HEK293T (cell line): ENCODE results near the gene CREB5.

Experiments
- CTCF ChIA-PET: fragments of 350-600 bp; formaldehyde crosslinking; extraction: SDS; loops from one replicate; lab custom pipeline; 2021; ENCODE audit warnings: antibody characterized with exemption, inconsistent platforms; lab: Yijun Ruan, JAX
- POLR2A ChIA-PET: fragments of 350-600 bp; formaldehyde crosslinking; extraction: SDS; loops from one replicate; lab custom pipeline; 2020; ENCODE audit warnings: antibody characterized with exemption, inconsistent platforms; lab: Yijun Ruan, JAX
- DNase-seq: peaks from one replicate; pipeline ENCODE4 v3.0.0; 2012; ENCODE audit warnings: mixed read lengths; ENCODE audit errors: extremely low spot score
- ARNT ChIP-seq: fragments of 450-650 bp; IDR thresholded peaks from 2 replicates; pipeline ENCODE4 v1.6.1; 2017; ENCODE audit warnings: mild to moderate bottlenecking
- BHLHE40 ChIP-seq: fragments of 450-650 bp; IDR thresholded peaks from 2 replicates; pipeline ENCODE4 v1.6.1; 2016; ENCODE audit warnings: mild to moderate bottlenecking, moderate library complexity, borderline replicate concordance
- CTBP1 ChIP-seq: fragments of 450-650 bp; IDR thresholded peaks from 2 replicates; pipeline ENCODE4 v1.6.1; 2016; ENCODE audit warnings: borderline replicate concordance
- ELF4 ChIP-seq: fragments of 450-650 bp; IDR thresholded peaks from 2 replicates; pipeline ENCODE4 v1.6.1; 2017; ENCODE audit warnings: antibody characterized with exemption
- FOXA1 ChIP-seq: fragments of 450-650 bp; IDR thresholded peaks from 2 replicates; pipeline ENCODE4 v1.6.1; 2016; ENCODE audit warnings: mild to moderate bottlenecking
- FOXK2 ChIP-seq: fragments of 450-650 bp; IDR thresholded peaks from 2 replicates; pipeline ENCODE4 v1.6.1; 2016; ENCODE audit warnings: mild to moderate bottlenecking
- FOXM1 ChIP-seq: fragments of 450-650 bp; IDR thresholded peaks from 2 replicates; pipeline ENCODE4 v1.6.1; 2017; ENCODE audit warnings: mild to moderate bottlenecking, borderline replicate concordance
- HDGF ChIP-seq: fragments of 450-650 bp; IDR thresholded peaks from 2 replicates; pipeline ENCODE4 v1.6.1; 2017; ENCODE audit warnings: antibody characterized with exemption, borderline replicate concordance
- L3MBTL2 ChIP-seq: fragments of 450-650 bp; conservative IDR thresholded peaks from 2 replicates; pipeline ENCODE4 v1.6.1; 2016; ENCODE audit warnings: mild to moderate bottlenecking
- LEF1 ChIP-seq: fragments of 450-650 bp; IDR thresholded peaks from 2 replicates; pipeline ENCODE4 v1.6.1; 2017; ENCODE audit warnings: mild to moderate bottlenecking, borderline replicate concordance
- NFRKB ChIP-seq: fragments of 450-650 bp; IDR thresholded peaks from 2 replicates; pipeline ENCODE4 v1.6.1; 2016; ENCODE audit warnings: mild to moderate bottlenecking, moderate library complexity
- PKNOX1 ChIP-seq: fragments of 450-650 bp; IDR thresholded peaks from 2 replicates; pipeline ENCODE4 v1.6.1; 2016
- SP1 ChIP-seq: fragments of 450-650 bp; IDR thresholded peaks from 2 replicates; pipeline ENCODE4 v1.6.1; 2017
- SUZ12 ChIP-seq: fragments of 450-650 bp; IDR thresholded peaks from 2 replicates; pipeline ENCODE4 v1.6.1; 2016; ENCODE audit warnings: mild to moderate bottlenecking
- TARDBP ChIP-seq: fragments of 450-650 bp; IDR thresholded peaks from 2 replicates; pipeline ENCODE4 v1.6.1; 2016
- ZNF384 ChIP-seq: fragments of 450-650 bp; IDR thresholded peaks from 2 replicates; pipeline ENCODE4 v1.6.1; 2016

The CREB5 gene

GRCh38 chr7:28776463-28777157 is 364.3 kb downstream of the CREB5 start:
- DNase-seq, result no peak
- ChIA-PET POLR2A (no interaction called here), CTCF (no interaction called here)
- TF ChIP-seq NFRKB (no peak), FOXM1 (no peak), HDGF (no peak), LEF1 (no peak), CTBP1 (no peak), SUZ12 (no peak), TARDBP (no peak), PKNOX1 (no peak), SP1 (no peak), ARNT (no peak), L3MBTL2 (no peak), FOXK2 (no peak), ZNF384 (no peak), ELF4 (no peak), FOXA1 (no peak), BHLHE40 (no peak)

GRCh38 chr7:28778786-28779185 is 366.5 kb downstream of the CREB5 start:
- ChIA-PET CTCF (no interaction called here), POLR2A (no interaction called here)
- no peak for DNase-seq
- TF ChIP-seq CTBP1, result no peak
- no peak for TF ChIP-seq FOXK2
- TF ChIP-seq ARNT, result no peak

- POLR2A ChIA-PET, result no interaction called here
- no peak for DNase-seq
- no peak for TF ChIP-seq ZNF384
- TF ChIP-seq FOXM1, result no peak
- no peak for TF ChIP-seq FOXA1
- no peak for TF ChIP-seq SUZ12
- no peak for TF ChIP-seq ELF4
- TF ChIP-seq CTBP1, result no peak
- TF ChIP-seq L3MBTL2, result no peak
- TF ChIP-seq HDGF, result no peak
- no peak for TF ChIP-seq ARNT
- no peak for TF ChIP-seq BHLHE40
- TF ChIP-seq NFRKB, result no peak
- TF ChIP-seq LEF1, result no peak
- TF ChIP-seq SP1, result no peak
- TF ChIP-seq TARDBP, result no peak
- TF ChIP-seq PKNOX1, result no peak
- TF ChIP-seq FOXK2, result no peak
- CTCF ChIA-PET, result interaction anchor here (0.7 kb wide), 1 partner anchor 16 kb away, joined by 3 read pairs; no protein-coding TSS in a partner anchor
These were observed 367.6 kb downstream of the CREB5 start for GRCh38 chr7:28779954-28780353.

- POLR2A ChIA-PET, result no interaction called here
- CTCF ChIA-PET, result no interaction called here
- no peak for TF ChIP-seq ZNF384
- TF ChIP-seq FOXM1, result no peak
- TF ChIP-seq FOXK2, result no peak
- TF ChIP-seq LEF1, result no peak
- no peak for TF ChIP-seq NFRKB
- no peak for TF ChIP-seq SUZ12
- no peak for TF ChIP-seq FOXA1
- no peak for TF ChIP-seq TARDBP
- no peak for TF ChIP-seq L3MBTL2
- TF ChIP-seq CTBP1, result no peak
- DNase-seq, result no peak
These were observed 370.0 kb downstream of the CREB5 start for GRCh38 chr7:28782362-28782761.

GRCh38 chr7:28784171-28784902 is 372.0 kb downstream of the CREB5 start:
- TF ChIP-seq ELF4, result no peak
- TF ChIP-seq ZNF384, result peak; percentile 34; the same call in 1 of the 2 replicates
- TF ChIP-seq PKNOX1, result peak; percentile 59
- no peak for TF ChIP-seq SP1
- POLR2A ChIA-PET, result no interaction called here
- DNase-seq, result peak; percentile 16
- CTCF ChIA-PET, result interaction anchor here (1.0 kb wide), 1 partner anchor 70 kb away, joined by 3 read pairs; no protein-coding TSS in a partner anchor
